Neural cell (in vitro differentiated cells): ENCODE results near the gene FYCO1. TPM values are rescaled to one million over a fixed set of nuclear protein-coding genes. Genes with fewer than 3 reads are reported as not detected.

Experiments
- H2AFZ ChIP-seq: fragments of 200-600, 300-800 bp; sonication (generic), shearing (Covaris generic); 2 replicates; pipeline ENCODE4 v1.6.0; 2014; ENCODE audit warnings: low read depth, mild to moderate bottlenecking, antibody characterized with exemption, low read length, moderate library complexity
- H3F3A ChIP-seq: fragments of 200-600 bp; shearing (Covaris generic); 2 replicates; pipeline ENCODE4 v1.6.1; 2016; ENCODE audit warnings: mild to moderate bottlenecking, moderate library complexity, mixed read lengths, antibody characterized with exemption, low read length; ENCODE audit not compliant: insufficient read depth, poor library complexity, severe bottlenecking
- H3K27ac ChIP-seq: fragments of 200-600, 300-800 bp; sonication (generic), shearing (Covaris generic); 2 replicates; pipeline ENCODE4 v1.5.1; 2014; ENCODE audit warnings: mild to moderate bottlenecking, low read length, moderate library complexity
- H3K27me3 ChIP-seq: fragments of 300-800, 200-600 bp; sonication (generic), shearing (Covaris generic); 2 replicates; pipeline ENCODE4 v1.6.0; 2014; ENCODE audit warnings: mild to moderate bottlenecking, low read depth, low read length, moderate library complexity; ENCODE audit not compliant: insufficient read depth
- H3K36me3 ChIP-seq: fragments of 300-800, 200-600 bp; sonication (generic), shearing (Covaris generic); 2 replicates; pipeline ENCODE4 v1.5.1; 2014; ENCODE audit warnings: mild to moderate bottlenecking, antibody characterized with exemption, low read length, moderate library complexity; ENCODE audit not compliant: insufficient read depth
- H3K4me2 ChIP-seq: fragments of 300-800, 200-600 bp; sonication (generic), shearing (Covaris generic); 2 replicates; pipeline ENCODE4 v1.6.0; 2014; ENCODE audit warnings: mild to moderate bottlenecking, low read length
- H3K4me3 ChIP-seq: fragments of 300-800, 200-600 bp; sonication (generic), shearing (Covaris generic); 2 replicates; pipeline ENCODE4 v1.5.1; 2014; ENCODE audit warnings: mild to moderate bottlenecking, low read length, moderate library complexity
- H3K79me2 ChIP-seq: fragments of 200-600 bp; shearing (Covaris generic); replicated peaks from 2 replicates; pipeline ENCODE4 v1.6.0; 2014; ENCODE audit warnings: mild to moderate bottlenecking, low read length, moderate library complexity; ENCODE audit not compliant: insufficient read depth
- H3K9ac ChIP-seq: fragments of 300-800, 200-600 bp; sonication (generic), shearing (Covaris generic); 2 replicates; pipeline ENCODE4 v1.6.1; 2016; ENCODE audit warnings: mild to moderate bottlenecking, low read length, mixed read lengths
- H3K9me2 ChIP-seq: fragments of 200-600 bp; shearing (Covaris generic); 2 replicates; pipeline ENCODE4 v1.6.1; 2016; ENCODE audit warnings: mild to moderate bottlenecking, low read length, mixed read lengths; ENCODE audit not compliant: insufficient read depth
- H3K9me3 ChIP-seq: fragments of 200-600, 300-800 bp; sonication (generic), shearing (Covaris generic); 2 replicates; pipeline ENCODE4 v1.6.1; 2016; ENCODE audit warnings: mild to moderate bottlenecking, mixed run types, low read length, moderate library complexity, mixed read lengths
- H4K20me1 ChIP-seq: fragments of 200-600 bp; shearing (Covaris generic); 2 replicates; pipeline ENCODE4 v1.6.1; 2016; ENCODE audit warnings: mild to moderate bottlenecking, mixed run types; ENCODE audit not compliant: insufficient read depth
- EP300 ChIP-seq: fragments of 450-650 bp; conservative IDR thresholded peaks from 2 replicates; pipeline ENCODE4 v1.6.1; 2014; ENCODE audit warnings: antibody characterized with exemption, mild to moderate bottlenecking, moderate library complexity; ENCODE audit not compliant: poor library complexity, severe bottlenecking
- EZH2 ChIP-seq: fragments of 200-600, 300-800 bp; shearing (Covaris generic), sonication (generic); IDR thresholded peaks from 2 replicates; pipeline ENCODE4 v1.6.1; 2014; ENCODE audit warnings: antibody characterized with exemption, low read length, borderline replicate concordance, mild to moderate bottlenecking; ENCODE audit not compliant: insufficient read depth, poor library complexity, severe bottlenecking
- MXI1 ChIP-seq: fragments of 450-650 bp; conservative IDR thresholded peaks from 2 replicates; pipeline ENCODE4 v1.6.1; 2014; ENCODE audit warnings: antibody characterized with exemption, mild to moderate bottlenecking; ENCODE audit not compliant: poor library complexity, severe bottlenecking
- POLR2AphosphoS5 ChIP-seq: IDR thresholded peaks from 2 replicates; pipeline ENCODE4 v1.6.1; 2012
- RAD21 ChIP-seq: fragments of 450-650 bp; conservative IDR thresholded peaks from 2 replicates; pipeline ENCODE4 v1.6.1; 2014; ENCODE audit warnings: antibody characterized with exemption, mild to moderate bottlenecking, moderate library complexity
- SMC3 ChIP-seq: fragments of 450-650 bp; conservative IDR thresholded peaks from 2 replicates; pipeline ENCODE4 v1.6.1; 2014; ENCODE audit warnings: antibody characterized with exemption, mild to moderate bottlenecking, moderate library complexity; ENCODE audit not compliant: poor library complexity
- TAF1 ChIP-seq: IDR thresholded peaks from 2 replicates; pipeline ENCODE4 v1.6.1; 2012; ENCODE audit warnings: low read depth
- polyA plus RNA-seq: library from polyadenylated mRNA; depleted of rRNA; stranded (reverse); fragments of >200 nt; gene quantifications from 2 replicates; pipeline ENCODE4 v1.2.3, GENCODE V29; 2014
- TF ChIP-seq, protein P1 (sequence below): fragments of 450-650 bp; IDR thresholded peaks from 2 replicates; pipeline ENCODE4 v1.5.1; 2014; ENCODE audit warnings: antibody characterized with exemption, mild to moderate bottlenecking, moderate library complexity; ENCODE audit not compliant: poor library complexity, severe bottlenecking
- TF ChIP-seq, protein P2 (sequence below): IDR thresholded peaks from 2 replicates; pipeline ENCODE4 v1.6.1; 2012; ENCODE audit warnings: borderline replicate concordance

The FYCO1 gene
- polyA plus RNA-seq, 1 donor from 2014 or later: 0.12 TPM

DNA sequence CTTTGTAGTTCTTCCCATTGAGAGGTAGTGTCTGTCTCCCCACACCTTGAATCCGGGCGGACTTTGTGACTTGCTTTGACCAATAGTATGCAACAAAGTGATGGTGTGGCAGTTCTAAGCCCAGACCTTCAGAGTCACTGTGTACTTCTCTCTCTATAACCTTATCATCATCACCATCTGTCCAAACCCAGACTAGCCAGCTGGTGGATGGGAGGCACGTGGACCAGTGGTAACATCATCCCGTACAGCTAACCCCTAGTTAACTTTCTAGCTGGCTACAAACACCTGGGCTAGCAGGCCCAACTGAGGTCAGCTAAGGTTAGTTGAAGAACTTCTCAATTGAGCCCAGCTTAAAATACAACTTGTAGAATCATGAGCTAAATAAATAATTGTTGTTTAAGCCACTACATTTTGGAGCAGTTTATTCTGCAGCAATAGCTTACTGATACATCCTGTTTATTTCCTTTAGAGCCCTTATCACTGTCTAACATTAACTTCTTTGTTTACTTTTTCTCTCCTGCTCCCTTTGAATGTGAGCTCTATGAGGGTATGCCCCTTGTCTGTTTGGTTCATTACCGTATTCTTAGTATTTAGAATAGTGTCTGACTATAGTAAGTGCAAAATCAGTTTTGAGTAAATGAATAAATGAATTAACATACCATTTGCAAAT lies 120.8 kb downstream of the FYCO1 start:
- no peaks in the 10 kb centered on the region for H3K9me2 ChIP-seq
- H3K27me3 ChIP-seq: no peaks in the 10 kb centered on the region
- H2AFZ ChIP-seq: no peak overlapping the region
- H4K20me1 ChIP-seq: no peaks in the 10 kb centered on the region
- H3K9ac ChIP-seq: no peak overlapping the region
- no peak overlapping the region for H3K27ac ChIP-seq
- H3F3A ChIP-seq: no peaks in the 10 kb centered on the region
- H3K9me3 ChIP-seq: no peaks in the 10 kb centered on the region
- TF ChIP-seq EP300 (no peak), POLR2AphosphoS5 (no peak), TAF1 (no peak), RAD21 (no peak), SMC3 (no peak), MXI1 (no peak), EZH2 (no peak)
- TF ChIP-seq, protein P1, sequence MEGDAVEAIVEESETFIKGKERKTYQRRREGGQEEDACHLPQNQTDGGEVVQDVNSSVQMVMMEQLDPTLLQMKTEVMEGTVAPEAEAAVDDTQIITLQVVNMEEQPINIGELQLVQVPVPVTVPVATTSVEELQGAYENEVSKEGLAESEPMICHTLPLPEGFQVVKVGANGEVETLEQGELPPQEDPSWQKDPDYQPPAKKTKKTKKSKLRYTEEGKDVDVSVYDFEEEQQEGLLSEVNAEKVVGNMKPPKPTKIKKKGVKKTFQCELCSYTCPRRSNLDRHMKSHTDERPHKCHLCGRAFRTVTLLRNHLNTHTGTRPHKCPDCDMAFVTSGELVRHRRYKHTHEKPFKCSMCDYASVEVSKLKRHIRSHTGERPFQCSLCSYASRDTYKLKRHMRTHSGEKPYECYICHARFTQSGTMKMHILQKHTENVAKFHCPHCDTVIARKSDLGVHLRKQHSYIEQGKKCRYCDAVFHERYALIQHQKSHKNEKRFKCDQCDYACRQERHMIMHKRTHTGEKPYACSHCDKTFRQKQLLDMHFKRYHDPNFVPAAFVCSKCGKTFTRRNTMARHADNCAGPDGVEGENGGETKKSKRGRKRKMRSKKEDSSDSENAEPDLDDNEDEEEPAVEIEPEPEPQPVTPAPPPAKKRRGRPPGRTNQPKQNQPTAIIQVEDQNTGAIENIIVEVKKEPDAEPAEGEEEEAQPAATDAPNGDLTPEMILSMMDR: no peak
- TF ChIP-seq, protein P2, sequence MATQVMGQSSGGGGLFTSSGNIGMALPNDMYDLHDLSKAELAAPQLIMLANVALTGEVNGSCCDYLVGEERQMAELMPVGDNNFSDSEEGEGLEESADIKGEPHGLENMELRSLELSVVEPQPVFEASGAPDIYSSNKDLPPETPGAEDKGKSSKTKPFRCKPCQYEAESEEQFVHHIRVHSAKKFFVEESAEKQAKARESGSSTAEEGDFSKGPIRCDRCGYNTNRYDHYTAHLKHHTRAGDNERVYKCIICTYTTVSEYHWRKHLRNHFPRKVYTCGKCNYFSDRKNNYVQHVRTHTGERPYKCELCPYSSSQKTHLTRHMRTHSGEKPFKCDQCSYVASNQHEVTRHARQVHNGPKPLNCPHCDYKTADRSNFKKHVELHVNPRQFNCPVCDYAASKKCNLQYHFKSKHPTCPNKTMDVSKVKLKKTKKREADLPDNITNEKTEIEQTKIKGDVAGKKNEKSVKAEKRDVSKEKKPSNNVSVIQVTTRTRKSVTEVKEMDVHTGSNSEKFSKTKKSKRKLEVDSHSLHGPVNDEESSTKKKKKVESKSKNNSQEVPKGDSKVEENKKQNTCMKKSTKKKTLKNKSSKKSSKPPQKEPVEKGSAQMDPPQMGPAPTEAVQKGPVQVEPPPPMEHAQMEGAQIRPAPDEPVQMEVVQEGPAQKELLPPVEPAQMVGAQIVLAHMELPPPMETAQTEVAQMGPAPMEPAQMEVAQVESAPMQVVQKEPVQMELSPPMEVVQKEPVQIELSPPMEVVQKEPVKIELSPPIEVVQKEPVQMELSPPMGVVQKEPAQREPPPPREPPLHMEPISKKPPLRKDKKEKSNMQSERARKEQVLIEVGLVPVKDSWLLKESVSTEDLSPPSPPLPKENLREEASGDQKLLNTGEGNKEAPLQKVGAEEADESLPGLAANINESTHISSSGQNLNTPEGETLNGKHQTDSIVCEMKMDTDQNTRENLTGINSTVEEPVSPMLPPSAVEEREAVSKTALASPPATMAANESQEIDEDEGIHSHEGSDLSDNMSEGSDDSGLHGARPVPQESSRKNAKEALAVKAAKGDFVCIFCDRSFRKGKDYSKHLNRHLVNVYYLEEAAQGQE: no peak
- H3K4me3 ChIP-seq: no peak overlapping the region
- H3K79me2 ChIP-seq: no peaks in the 10 kb centered on the region
- H3K36me3 ChIP-seq: no peaks in the 10 kb centered on the region
- H3K4me2 ChIP-seq: no peak overlapping the region

DNA sequence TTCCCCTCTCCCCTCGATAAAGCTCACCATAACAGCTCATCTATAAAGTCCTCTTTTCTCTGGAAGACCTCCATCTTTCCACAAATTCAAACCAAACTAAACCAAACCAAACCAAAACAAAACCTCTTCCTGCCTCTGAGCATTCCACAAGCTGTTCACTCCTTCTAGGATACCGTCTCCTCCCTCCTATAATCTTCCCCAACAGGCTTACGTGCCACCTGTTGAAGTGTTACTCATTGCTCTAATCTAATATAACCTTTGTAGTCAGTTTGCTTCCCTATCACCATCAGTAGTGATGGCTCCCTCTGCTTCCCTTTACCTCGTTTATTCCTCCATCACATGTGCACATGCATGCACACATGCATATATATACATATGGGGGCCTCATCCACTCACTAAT lies 122.0 kb downstream of the FYCO1 start:
- no peak overlapping the region for H2AFZ ChIP-seq
- no peak overlapping the region for H3K4me2 ChIP-seq
- no peak overlapping the region for H3K4me3 ChIP-seq
- H3K9me2 ChIP-seq: no peaks in the 10 kb centered on the region
- H3K27me3 ChIP-seq: no peaks in the 10 kb centered on the region
- no peaks in the 10 kb centered on the region for H3K79me2 ChIP-seq
- H3K27ac ChIP-seq: no peak overlapping the region
- H3F3A ChIP-seq: no peaks in the 10 kb centered on the region
- H3K9ac ChIP-seq: no peak overlapping the region
- H3K36me3 ChIP-seq: no peaks in the 10 kb centered on the region
- TF ChIP-seq POLR2AphosphoS5: no peak
- TF ChIP-seq, protein P1: no peak
- no peaks in the 10 kb centered on the region for H4K20me1 ChIP-seq
- no peaks in the 10 kb centered on the region for H3K9me3 ChIP-seq
